Measurements from ENCODE around the gene ADAMTS14. TPM values are rescaled to one million over a fixed set of nuclear protein-coding genes. Genes with fewer than 3 reads are reported as not detected.

The ADAMTS14 gene
- total RNA-seq, 2 experiments from 2014 or later, result 0.03 TPM; not detected in 1

- no TSS peak for BruUV-seq (replicated peaks)
- intact Hi-C loops (cut with micrococcal nuclease; ENCODE audit: unreplicated experiment), result no loop called here
- CTCF ChIA-PET (ENCODE audit: unreplicated experiment), result no interaction called here
Measured at GRCh38 chr10:70732569-70732968, 60.3 kb downstream of the ADAMTS14 start.

GRCh38 chr10:70733051-70733450, 60.7 kb downstream of the ADAMTS14 start:
- TF ChIP-seq CTCF (conservative IDR thresholded peaks at IDR 0.05; ENCODE audit: low read length) (no peak), EZH2phosphoT487 (IDR thresholded peaks at IDR 0.05; ENCODE audit: borderline replicate concordance, low read depth, low read length) (no peak)
- no peak overlapping the region for H3K4me2 ChIP-seq (ENCODE audit: low read length)
- no peaks in the 10 kb centered on the region for H3K79me2 ChIP-seq (ENCODE audit: insufficient read depth, low read depth, low read length)
- intact Hi-C loops (cut with micrococcal nuclease; ENCODE audit: unreplicated experiment), result no loop called here
- DNase-seq (ENCODE audit: low spot score), result no peak
- no TSS peak for BruUV-seq (replicated peaks)
- ChIA-PET CTCF (ENCODE audit: unreplicated experiment) (no interaction called here), POLR2A (no interaction called here)
- H3K4me3 ChIP-seq (ENCODE audit: low read depth, low read length, poor library complexity, severe bottlenecking), result no peak overlapping the region
- H3K4me1 ChIP-seq (ENCODE audit: insufficient read depth, low read length, poor library complexity, severe bottlenecking), result no peaks in the 10 kb centered on the region
- no peaks in the 10 kb centered on the region for H3K9me3 ChIP-seq (ENCODE audit: low read length)
- no peak overlapping the region for H2AFZ ChIP-seq (ENCODE audit: low read length)
- H3K27ac ChIP-seq (ENCODE audit: low read depth, low read length, poor library complexity, severe bottlenecking), result no peak overlapping the region
- no peaks in the 10 kb centered on the region for H3K36me3 ChIP-seq (ENCODE audit: insufficient read depth, low read length)
- H3K9me2 ChIP-seq (ENCODE audit: insufficient read depth, low read length), result no peaks in the 10 kb centered on the region
- H4K20me1 ChIP-seq (ENCODE audit: insufficient read depth, low read length), result no peaks in the 10 kb centered on the region

More at GRCh38 chr10:70732569-70732968, 60.3 kb downstream of the ADAMTS14 start:
- Histone ChIP-seq H3K9me3 (ENCODE audit: low read length) (no peaks in the 10 kb centered on the region), H3K79me2 (ENCODE audit: insufficient read depth, low read depth, low read length) (no peaks in the 10 kb centered on the region), H3K36me3 (ENCODE audit: insufficient read depth, low read length) (no peaks in the 10 kb centered on the region), H3K4me2 (ENCODE audit: low read length) (no peak overlapping the region), H3K27ac (ENCODE audit: low read depth, low read length, poor library complexity, severe bottlenecking) (no peak overlapping the region), H3K9me2 (ENCODE audit: insufficient read depth, low read length) (no peaks in the 10 kb centered on the region), H3K4me3 (ENCODE audit: low read depth, low read length, poor library complexity, severe bottlenecking) (no peak overlapping the region), H3K4me1 (ENCODE audit: insufficient read depth, low read length, poor library complexity, severe bottlenecking) (no peaks in the 10 kb centered on the region), H2AFZ (ENCODE audit: low read length) (no peak overlapping the region), H4K20me1 (ENCODE audit: insufficient read depth, low read length) (no peaks in the 10 kb centered on the region)
- POLR2A ChIA-PET, result no interaction called here
- TF ChIP-seq CTCF (conservative IDR thresholded peaks at IDR 0.05; ENCODE audit: low read length) (no peak), EZH2phosphoT487 (IDR thresholded peaks at IDR 0.05; ENCODE audit: borderline replicate concordance, low read depth, low read length) (no peak)
- no peak for DNase-seq (ENCODE audit: low spot score)

GRCh38 chr10:70735161-70735560, 62.9 kb downstream of the ADAMTS14 start:
- no peaks in the 10 kb centered on the region for H3K4me1 ChIP-seq (ENCODE audit: insufficient read depth, low read length, poor library complexity, severe bottlenecking)
- H2AFZ ChIP-seq (ENCODE audit: low read length), result no peak overlapping the region
- intact Hi-C loops (cut with micrococcal nuclease; ENCODE audit: unreplicated experiment), result no loop called here
- H3K36me3 ChIP-seq (ENCODE audit: insufficient read depth, low read length), result no peaks in the 10 kb centered on the region
- H3K4me3 ChIP-seq (ENCODE audit: low read depth, low read length, poor library complexity, severe bottlenecking), result no peak overlapping the region
- H3K9me2 ChIP-seq (ENCODE audit: insufficient read depth, low read length), result no peaks in the 10 kb centered on the region
- no peaks in the 10 kb centered on the region for H3K9me3 ChIP-seq (ENCODE audit: low read length)
- H3K4me2 ChIP-seq (ENCODE audit: low read length), result no peak overlapping the region
- no peak for TF ChIP-seq CTCF (conservative IDR thresholded peaks at IDR 0.05; ENCODE audit: low read length)
- no peak for TF ChIP-seq EZH2phosphoT487 (IDR thresholded peaks at IDR 0.05; ENCODE audit: borderline replicate concordance, low read depth, low read length)
- no peak overlapping the region for H3K27ac ChIP-seq (ENCODE audit: low read depth, low read length, poor library complexity, severe bottlenecking)
- BruUV-seq (replicated peaks), result no TSS peak
- H3K79me2 ChIP-seq (ENCODE audit: insufficient read depth, low read depth, low read length), result no peaks in the 10 kb centered on the region
- ChIA-PET POLR2A (interaction anchor here (0.7 kb wide), 1 partner anchor 14 kb away, joined by 3 read pairs; no protein-coding TSS in a partner anchor), CTCF (ENCODE audit: unreplicated experiment) (no interaction called here)
- DNase-seq (ENCODE audit: low spot score), result no peak
- H4K20me1 ChIP-seq (ENCODE audit: insufficient read depth, low read length), result no peaks in the 10 kb centered on the region

All from OCI-LY7 (cell line).